ENCODE data around the gene SLC6A16.
"Not testable (repeated sequence)": the region's sequence is repeated elsewhere in the genome, so short reads cannot be mapped to it uniquely, and the experiment has no call there.

Gene SLC6A16

DNA sequence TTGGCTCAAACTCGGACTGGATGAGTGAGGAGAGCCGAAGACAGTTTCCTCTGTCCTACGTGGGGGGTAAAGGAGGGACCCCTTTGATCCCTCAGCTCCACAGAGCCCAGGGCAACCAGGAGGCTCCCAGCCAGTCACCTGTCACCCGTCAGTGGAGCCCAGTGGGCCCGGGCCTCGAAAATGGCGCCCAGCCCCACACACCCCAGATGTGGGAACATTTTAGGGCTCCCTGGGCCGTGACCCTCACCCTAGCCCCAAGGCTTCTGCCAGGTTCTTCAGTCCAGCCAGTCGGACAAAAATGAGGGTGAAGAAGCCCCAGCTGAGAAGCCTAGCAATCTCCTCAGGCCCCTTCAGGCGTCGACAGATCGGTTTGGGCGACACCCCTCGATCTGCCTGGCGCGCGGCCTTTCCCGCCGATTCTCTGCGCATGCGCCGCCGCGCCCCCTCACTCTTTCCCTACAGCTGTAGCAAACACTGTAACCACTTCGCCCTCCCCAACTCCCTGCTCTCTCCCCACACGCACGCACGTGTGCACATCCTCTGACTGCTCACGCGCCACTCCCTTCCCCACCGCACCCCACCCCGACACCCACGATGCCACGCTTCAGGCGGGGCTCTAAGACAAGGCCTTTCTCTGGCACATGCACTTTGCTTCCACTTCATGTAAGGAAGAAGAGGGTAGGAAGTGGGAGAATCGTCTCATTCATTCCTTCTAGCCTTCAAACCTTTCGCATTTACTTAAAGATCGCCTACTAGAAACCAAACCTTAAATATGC, at the start of gene SLC6A16:
Gene SLC6A16, minus strand, starts transcription at position 391 of the 776 bp plus-strand sequence. CDS start 13,844 bp downstream, outside the sequence.
- DNase-seq = peak; percentile 25

DNA sequence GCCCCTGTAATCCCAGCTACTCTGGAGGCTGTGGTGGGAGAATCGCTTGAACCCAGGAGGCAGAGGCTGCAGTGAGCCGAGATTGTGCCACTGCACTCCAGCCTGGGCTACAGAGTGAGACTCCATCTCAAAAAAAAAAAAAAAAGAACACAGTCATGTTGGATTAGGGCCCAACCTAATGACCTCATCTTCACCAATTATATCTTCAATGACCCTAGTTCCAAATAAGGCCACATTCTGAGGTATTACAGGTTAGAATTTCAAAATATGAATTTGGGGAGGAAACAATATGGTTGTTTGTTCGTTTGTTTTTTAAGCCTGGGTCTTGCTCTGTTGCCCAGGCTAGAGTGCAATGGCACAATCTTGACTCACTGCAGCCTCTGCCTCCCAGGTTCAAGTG, 48.2 kb upstream of the SLC6A16 start:
- not testable (repeated sequence) for DNase-seq

DNA sequence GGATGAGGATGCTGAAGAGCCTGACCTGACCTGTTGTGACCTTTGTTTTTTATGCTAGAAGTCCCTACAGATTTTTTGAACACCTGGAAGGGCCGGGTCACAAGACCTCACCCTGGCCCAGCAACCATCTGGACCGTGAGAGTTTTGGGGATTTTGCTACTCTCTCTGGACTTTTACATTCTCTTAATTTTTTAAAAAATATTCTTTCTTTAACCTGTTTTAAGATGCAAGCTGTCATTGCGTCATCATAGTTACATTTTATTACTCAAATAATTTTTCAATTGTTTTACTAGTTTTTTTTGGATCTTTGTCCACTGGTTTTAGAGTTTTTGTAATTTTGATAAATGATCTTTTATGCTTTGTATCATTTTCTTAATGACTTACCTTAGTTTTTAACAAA, 46.2 kb upstream of the SLC6A16 start:
- no peak for DNase-seq

DNA sequence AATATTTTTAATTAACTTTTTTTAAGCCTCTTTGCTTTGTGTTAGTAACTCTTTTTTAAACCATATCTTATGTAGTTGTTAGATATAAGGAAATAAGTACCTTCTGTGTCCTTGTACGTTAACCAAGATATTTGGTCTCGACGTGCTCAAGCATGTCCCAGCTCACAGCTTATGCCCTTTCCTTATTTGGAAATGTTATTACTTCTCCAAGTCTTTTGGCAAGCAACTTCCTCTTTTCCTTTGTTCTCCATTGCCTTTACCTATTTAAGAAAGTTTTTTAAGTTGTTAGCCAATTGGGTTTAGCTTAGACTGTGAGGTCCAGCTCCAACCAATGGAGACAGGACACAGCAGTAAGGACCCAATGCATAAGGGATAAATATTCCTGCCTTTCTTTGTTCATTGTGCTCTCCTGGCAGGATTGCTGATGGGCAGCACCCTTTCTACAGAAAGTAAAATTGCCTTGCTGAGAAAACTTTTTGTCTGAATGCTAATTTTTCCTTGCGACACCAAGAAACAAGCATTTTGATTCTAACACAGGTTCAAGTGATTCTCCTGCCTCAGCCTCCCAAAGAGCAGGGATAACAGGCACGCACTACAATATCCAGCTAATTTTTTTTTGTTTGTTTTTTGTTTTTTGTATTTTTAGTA, 43.8 kb upstream of the SLC6A16 start:
- DNase-seq = no peak

DNA sequence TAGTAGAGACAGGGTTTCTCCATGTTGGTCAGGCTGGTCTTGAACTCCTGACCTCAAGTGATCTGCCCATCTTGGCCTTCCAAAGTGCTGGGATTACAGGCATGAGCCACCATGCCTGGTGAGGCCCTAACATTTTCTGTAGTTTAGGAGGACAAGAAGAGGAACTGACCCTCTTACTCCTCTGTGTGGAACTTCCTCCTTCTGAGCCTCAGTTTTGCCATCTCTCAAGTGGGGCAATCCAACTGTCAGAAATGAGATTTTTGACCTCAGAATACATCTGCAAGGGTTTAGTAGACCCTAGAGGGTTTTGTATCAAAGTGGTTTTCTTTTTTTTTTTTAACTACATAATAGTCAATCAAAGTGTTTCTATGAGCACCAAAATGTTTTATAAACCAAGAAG, 41.1 kb upstream of the SLC6A16 start:
- DNase-seq = no peak

DNA sequence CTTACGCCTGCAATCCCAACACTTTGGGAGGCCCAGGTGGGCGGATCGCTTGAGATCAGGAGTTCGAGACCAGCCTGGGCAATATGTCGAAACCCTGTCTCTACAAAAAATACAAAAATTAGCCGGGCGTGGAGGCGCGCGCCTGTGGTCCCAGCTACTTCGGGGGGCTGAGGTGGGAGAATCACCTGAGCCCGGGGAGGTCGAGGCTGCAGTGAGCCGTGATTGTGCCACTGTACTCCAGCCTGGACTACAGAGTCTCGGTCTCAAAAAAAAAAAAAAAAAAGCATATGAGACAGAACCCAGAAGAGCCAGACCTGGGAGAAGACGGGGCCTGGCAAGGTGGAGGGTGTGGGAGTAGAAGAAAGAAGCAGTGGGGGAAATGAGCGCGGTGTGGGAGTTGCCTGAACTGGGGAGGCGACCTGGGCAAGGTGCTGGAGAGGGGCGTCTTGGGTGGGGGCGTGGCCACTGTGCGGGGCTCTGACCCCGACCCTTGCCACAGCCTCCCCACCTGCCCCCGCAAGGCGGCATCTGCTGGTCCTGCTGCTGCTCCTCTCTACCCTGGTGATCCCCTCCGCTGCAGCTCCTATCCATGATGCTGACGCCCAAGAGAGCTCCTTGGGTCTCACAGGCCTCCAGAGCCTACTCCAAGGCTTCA, 39.2 kb upstream of the SLC6A16 start:
- no peak for DNase-seq

DNA sequence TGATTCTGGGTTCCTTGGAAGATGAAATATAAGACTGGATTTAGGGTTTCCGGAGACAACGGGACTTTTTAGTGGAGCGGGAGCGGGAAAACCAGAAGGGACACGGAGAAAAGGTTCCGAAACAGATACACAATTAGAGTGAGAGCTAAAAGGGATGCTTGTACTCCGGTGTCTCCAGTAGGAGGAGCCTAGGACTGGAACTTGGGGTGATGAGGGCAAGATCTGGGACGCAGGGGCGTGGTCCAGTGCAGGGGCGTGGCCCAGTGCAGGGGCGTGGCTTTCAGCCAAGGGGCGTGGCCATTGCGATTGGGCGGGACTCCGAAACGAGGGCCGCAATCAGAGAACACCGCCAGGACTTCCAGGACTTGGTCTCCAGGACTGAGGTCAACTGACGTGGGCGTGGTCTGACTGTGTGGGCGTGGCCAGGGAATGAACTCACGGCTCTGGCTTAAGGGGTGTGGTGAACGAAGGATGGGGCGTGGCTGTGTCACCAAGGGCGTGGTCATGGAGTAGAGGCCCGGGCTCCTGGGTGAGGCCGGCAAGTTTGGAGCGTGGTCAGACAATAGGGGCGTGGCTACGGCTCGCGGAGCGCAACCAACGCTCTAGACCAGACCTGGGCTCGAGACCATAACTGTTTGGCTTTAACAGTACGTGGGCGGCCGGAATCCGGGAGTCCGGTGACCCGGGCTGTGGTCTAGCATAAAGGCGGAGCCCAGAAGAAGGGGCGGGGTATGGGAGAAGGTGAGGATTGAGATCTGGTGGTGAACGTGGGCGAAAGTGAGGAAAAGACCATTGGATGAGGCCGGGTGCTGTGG, 38.5 kb upstream of the SLC6A16 start, which contains the start of gene DKKL1:
Gene DKKL1, plus strand, starts transcription at position 610 of the 815 bp plus-strand sequence. Its CDS starts 122 bp downstream, at position 732.
- DNase-seq = peak; percentile 97

DNA sequence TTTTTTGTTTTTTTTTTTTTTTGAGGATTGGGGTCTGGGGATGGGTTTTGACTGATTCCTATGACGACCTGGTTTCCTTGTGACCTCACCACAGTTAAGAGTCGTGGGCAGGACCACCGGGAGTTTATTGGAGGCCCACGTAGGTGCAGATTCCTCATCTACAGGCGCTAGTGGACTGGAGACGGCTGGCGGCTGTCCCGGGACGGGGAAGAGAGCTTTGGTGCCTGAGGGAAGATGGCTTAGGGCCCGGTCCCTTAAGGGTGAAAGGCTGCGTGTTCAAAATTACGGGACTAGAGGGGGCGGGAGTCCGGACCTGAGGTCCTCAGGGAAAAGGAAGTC, 37.9 kb upstream of the SLC6A16 start:
- DNase-seq = no peak

DNA sequence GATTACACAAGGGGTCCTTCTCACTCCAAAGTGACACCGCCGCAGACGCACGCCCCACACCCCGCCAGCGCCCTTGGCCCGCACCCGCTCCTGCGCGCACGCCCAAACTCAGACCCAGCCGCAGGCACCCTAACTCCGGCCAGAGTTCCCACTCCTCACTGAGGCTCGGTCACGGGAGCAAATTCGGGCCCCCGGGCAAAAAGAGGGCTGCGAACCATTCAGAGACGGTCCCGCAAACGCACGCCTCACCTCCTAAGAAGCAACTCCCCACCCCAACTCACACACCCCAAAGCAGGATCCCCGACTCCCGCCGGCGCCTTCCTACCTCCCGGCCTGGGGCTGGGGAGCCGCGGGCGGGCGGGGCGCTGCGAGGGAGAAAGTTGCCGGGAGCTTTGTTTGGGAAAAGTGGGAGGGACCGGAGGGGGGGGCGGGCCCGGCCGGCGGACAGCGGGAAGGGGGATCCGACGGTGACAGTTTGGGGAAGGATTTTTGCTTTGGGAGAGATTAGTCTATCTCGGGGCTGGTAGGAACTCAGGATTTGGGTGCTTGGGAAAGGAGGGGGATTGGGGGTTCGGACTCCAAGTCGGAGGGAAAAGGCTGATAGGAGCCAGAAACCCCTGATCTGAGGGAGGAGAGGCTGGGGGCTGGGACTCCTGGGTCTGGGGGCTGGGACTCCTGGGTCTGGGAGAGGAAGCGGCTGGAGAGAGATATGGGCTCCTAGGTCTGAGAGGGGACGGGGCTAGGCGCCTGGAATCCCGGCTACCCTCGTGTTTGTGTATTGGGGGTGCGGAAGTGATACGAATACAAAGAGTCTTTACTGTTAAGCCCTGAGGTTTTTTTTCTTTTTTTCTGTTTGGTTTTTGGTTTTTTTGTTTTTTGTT, 37.3 kb upstream of the SLC6A16 start, which contains the start of gene TEAD2:
Gene TEAD2, minus strand, starts transcription at position 369 of the 881 bp plus-strand sequence. CDS start 2,341 bp downstream, outside the sequence.
- no peak for DNase-seq

DNA sequence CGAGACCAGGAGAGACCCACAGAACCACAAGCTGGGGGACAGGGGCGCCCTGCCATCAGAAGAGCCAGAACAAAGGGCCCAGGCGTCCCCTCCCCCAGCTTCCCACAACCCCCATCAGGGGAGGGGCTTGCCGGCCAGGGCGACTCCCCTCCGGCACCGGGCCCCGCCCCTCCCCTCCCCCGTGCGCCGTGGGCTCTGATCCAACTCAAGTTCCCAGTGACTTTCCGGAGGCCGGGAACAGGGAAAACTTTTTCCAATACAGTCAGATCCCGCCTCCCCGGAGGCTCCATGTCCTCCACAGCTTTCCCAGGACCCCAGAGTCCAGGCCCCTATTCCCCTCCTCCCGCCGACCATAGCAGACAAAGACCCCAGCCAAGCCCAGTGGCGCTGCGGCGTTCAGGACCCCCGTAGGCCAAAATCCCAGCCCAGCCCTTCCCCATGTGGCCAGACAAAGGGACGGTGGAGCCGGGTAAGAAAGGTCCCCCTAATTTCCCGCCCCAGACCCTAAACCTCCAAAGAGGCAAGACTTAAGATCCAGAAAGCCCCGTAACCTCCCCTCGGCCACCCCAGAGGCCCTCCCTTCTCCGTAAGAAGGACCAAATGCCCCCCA, 36.6 kb upstream of the SLC6A16 start:
- DNase-seq = no peak

DNA sequence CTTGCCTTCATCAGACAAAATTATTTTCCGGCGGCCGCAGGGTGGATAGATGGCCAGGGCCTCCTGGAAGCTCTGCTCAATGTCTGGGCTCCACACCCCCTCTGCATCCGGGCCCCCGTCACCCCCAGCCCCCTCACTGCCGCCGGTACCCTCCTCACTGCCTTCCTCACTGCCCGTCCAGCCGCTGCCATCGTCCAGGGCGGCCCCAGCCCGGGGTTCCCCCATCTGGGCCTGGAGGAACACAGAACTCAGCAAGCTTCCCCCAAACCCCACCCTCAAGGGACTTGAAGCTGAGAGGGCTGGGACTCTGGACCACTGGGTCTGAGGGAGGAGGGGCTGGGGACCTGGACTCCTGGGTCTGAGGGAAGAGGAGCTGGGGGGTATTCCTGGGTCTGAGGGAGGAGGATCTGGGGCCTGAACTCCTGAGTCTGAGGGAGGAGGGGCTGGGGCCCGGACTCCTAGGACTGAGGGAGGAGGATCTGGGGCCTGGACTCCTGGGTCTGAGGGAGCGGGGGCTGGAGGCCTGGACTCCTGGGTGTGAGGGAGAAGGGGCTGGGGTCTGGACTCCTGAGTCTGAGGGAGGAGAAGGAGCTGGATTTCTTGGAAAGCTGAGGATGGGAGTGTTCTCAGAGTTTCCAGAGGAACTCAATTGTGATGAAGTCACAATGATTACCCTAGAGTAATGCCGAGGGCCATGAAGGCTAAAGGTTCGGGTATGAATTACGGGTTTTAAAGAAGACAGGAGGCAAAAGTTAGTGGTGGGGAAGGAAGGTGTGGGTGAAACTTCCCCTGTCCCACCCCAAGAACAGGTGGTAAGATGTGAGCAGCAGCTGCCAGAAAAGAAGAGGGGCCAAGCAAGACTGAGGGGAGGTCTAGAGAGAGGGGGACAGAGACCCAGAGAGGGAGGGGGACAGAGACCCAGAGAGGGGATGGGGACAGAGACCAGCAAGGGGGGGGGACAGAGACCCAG, 35.1 kb upstream of the SLC6A16 start:
- no peak for DNase-seq

DNA sequence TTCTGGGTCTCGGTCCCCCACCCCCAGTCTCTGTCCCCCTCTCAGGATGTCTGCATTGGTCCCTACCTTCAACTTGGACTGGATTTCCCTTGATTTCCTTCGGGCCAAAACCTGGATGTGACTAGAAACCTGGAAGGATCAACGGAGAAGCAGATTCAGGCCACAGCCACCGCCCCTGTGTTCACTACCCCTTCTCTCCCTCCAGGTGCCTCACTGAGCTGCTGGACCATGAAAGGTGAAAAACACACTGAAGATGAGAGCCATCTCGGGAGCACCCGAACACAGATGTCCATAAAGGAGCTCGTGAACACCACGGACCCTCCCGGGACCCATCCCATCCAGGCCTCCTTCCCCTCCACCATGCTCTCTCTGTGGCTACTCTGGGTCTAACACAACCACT, 32.2 kb upstream of the SLC6A16 start:
- no peak for DNase-seq

DNA sequence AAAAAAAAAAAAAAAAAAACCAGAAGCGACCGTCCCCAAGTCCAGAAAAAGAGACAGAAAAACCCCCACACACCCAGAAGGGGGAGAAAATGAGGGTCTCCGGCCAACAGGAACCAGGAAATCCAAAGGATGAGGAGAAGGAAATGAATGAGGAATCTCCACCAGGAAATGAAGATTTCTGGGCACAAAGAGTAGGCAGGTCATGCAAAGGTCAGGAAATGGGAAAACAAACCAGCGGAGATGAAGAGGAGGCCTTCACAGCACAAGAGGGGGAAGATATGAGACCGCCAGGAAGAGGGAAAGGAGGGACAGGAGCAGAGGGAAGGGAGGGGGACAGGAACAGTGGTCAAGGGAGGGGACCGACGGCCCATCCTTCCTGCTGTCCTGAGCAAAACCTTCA, 31.4 kb upstream of the SLC6A16 start:
- no peak for DNase-seq

DNA sequence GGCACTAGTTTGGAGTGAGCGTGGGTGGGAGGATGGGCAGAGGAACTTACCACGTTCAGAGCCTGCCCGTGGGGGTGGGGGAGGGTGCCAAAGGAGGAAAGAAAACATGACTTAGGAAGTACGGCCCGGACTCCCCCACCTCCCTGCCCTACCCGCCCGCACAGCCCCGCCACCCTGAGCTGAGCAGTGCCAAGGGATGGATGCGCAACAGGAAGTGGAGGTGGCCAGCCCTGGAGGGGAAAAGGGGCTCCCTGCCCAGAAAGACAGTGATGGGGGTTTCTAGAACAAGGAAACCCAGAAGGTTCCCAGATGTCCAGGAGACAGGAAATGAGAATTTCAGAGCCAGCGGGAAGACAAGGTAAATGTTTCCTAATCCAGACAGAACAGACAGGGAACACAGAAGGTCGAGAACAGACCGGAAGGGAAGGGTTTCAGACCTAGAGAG, 30.9 kb upstream of the SLC6A16 start:
- DNase-seq = no peak

DNA sequence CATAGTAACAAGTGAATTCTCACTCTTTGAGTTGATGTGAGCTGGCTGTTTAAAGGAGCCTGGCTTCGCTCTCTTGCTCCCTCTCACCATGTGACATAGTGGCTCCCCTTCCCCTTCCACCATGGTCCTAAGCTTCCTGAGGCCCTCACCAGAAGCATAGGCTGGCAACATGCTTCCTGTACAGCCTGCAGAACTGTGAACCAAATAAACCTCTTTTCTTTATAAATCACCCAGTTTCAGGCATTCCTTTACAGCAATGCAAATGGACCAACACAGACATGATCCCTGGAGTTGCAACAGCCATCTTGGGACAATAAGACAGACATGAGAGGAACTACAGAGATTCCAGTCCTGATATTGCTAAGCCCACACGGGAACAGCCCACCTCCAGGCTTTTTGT, 24.6 kb upstream of the SLC6A16 start:
- no peak for DNase-seq

DNA sequence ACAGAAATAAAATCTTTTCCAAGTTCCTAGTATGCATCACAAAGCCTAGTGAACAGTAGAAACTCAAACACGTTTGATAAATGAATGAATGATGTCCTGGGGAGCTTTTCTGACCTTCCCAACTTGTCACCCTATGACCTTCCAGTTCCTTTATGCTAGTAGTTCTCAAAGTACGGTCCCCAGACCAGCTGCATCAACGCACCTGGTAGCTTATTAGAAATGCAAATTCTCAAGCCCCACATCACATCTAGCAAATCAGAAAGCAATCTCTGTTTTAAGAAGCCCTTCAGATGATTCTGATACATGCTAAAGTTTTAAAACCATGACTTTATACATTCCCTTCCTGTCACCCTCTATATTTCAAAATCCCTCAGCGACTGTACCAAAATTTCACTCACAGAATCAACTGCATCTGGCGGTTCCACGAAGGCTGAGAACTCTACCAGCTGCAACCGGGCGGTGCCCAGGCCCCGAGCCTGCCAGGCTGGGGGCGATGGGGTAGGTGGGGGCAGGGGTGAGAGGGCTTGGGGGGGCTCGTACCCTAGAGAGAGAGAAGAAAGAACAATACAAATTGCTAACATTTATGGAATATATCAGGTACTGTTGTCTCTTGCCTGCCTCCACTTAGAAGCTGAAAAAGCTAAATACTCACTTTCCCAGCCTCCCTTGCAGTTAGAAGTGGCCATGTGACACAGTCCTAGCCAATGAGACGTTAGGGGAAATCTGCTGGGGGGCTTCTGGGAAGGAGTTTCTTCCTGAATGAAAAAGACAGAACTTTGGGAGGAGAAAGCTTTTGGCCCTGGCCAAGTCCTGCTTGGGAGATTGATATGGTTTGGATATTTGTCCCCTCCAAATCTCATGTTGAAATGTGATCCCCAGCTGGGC, 23.6 kb upstream of the SLC6A16 start:
- DNase-seq = no peak

DNA sequence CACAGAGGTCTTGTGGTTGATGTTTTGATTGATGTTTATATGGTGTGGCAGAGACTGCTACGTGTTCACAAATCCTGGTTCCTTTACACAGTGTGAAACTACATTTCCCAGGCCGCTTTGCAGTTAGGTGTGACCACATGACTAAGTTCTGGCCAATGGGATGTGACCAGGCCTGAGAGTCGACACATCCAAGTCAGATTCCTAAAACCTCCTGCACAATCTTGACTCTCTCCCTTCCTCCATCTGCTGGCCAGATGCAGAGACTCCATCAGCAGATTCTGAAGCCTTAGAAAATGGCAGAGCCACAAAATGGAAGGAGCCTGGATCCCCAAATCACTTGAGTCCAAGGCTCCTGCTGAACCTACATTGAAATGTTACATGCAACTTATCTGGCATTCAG, 22.8 kb upstream of the SLC6A16 start:
- peak; percentile 49 for DNase-seq

DNA sequence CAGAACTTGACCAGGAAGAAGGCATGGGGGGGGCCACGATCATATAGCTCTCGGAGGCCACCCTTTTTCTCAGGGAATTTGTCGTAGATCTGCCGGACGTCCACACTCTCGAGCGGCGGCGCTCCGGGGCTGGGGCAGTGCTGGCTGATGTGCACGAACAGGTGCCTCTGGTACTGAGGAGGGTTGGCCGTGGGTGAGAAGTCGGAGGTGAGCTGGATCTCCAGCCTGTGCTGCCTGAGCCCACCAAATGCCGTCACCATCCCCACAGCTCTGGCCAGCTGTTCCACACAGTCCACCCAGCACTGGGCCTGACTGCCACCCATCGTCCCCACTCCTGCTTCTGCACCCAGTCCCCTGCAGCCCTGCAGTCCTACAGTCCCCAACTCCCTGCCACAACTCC, 22.2 kb upstream of the SLC6A16 start:
- no peak for DNase-seq

All from hematopoietic multipotent progenitor cell treated with erythropoietin and hydrocortisone succinate and interleukin-3 and kit ligand, for 4 days (in vitro differentiated cells).